Endothelial cell of umbilical vein (primary cell): ENCODE measurements around the gene CLCNKA. TPM values are rescaled to one million over a fixed set of nuclear protein-coding genes. Genes with fewer than 3 reads are reported as not detected.

Experiments
- BruUV-seq: library from RNA; stranded (reverse); fragments of 400-500 nt; replicated peaks from 2 replicates; lab custom pipeline; 2021; lab: Mats Ljungman, UMichigan
- CTCF ChIA-PET: fragments of 300-600, 350-600 bp; sonication (Branson Sonifier 250); formaldehyde crosslinking; loops from one replicate; lab custom pipeline; 2021; ENCODE audit warnings: antibody characterized with exemption, inconsistent platforms; lab: Charles Lee
- POLR2A ChIA-PET: fragments of 300-600, 350-600 bp; sonication (Branson Sonifier 250); formaldehyde crosslinking; loops from one replicate; lab custom pipeline; 2021; ENCODE audit warnings: antibody characterized with exemption, inconsistent platforms; lab: Charles Lee
- DNase-seq: peaks from one replicate; pipeline ENCODE4 v3.0.0-alpha.2; 2011; ENCODE audit warnings: low read depth, low spot score
- FAIRE-seq: peaks from 2 replicates; lab custom pipeline; 2011; peaks lifted over from hg19 to GRCh38; lab: Jason Lieb, UNC
- H2AFZ ChIP-seq: 2 replicates; pipeline ENCODE4 v1.6.0; 2012; ENCODE audit warnings: low read depth, low read length, control low read depth, inconsistent platforms
- H3K27ac ChIP-seq: 2 replicates; pipeline ENCODE4 v1.5.1; 2011; ENCODE audit warnings: low read depth, mild to moderate bottlenecking, control low read depth, low read length, moderate library complexity; ENCODE audit not compliant: insufficient read depth
- H3K27me3 ChIP-seq, 2 experiments: 2 replicates each; pipeline versions ENCODE4 v1.6.0 to v1.6.1; 2011; ENCODE audit warnings: low read length in 2 of 2, mixed read lengths in 1 of 2; ENCODE audit not compliant: control insufficient read depth in 2 of 2, insufficient read depth in 2 of 2
- H3K36me3 ChIP-seq, 2 experiments: 2 replicates in 1 of 2; 3 replicates in 1 of 2; pipeline ENCODE4 v1.5.1; 2011; ENCODE audit warnings: low read length in 2 of 2, mild to moderate bottlenecking in 1 of 2, moderate library complexity in 1 of 2; ENCODE audit not compliant: control insufficient read depth in 2 of 2, insufficient read depth in 2 of 2; ENCODE audit errors: extremely low read depth in 1 of 2
- H3K4me1 ChIP-seq: 3 replicates; pipeline ENCODE4 v1.5.1; 2011; ENCODE audit warnings: mild to moderate bottlenecking, low read length; ENCODE audit not compliant: control insufficient read depth, insufficient read depth; ENCODE audit errors: extremely low read depth
- H3K4me2 ChIP-seq: 2 replicates; pipeline ENCODE4 v1.6.1; 2011; ENCODE audit warnings: low read length, control low read depth, mixed read lengths; ENCODE audit not compliant: insufficient read depth
- H3K4me3 ChIP-seq, 3 experiments: fragments of 200-600 bp in 1 of 3; sonication (generic), shearing (Covaris generic) in 1 of 3; replicated peaks in 1 of 3; 2 replicates each; pipeline ENCODE4 v1.5.1; 2011 to 2016; ENCODE audit warnings: control low read depth in 3 of 3, low read length in 3 of 3, mild to moderate bottlenecking in 2 of 3, inconsistent platforms in 1 of 3, low read depth in 1 of 3, moderate library complexity in 1 of 3; ENCODE audit not compliant: insufficient read depth in 1 of 3
- H3K79me2 ChIP-seq: 2 replicates; pipeline ENCODE4 v1.6.0; 2012; ENCODE audit warnings: low read length, inconsistent platforms; ENCODE audit not compliant: control insufficient read depth, insufficient read depth
- H3K9ac ChIP-seq: replicated peaks from 2 replicates; pipeline ENCODE3; 2011; ENCODE audit warnings: low read length, control low read depth; ENCODE audit not compliant: insufficient read depth; ENCODE audit errors: extremely low read depth
- H3K9me1 ChIP-seq: replicated peaks from 3 replicates; pipeline ENCODE4 v1.6.0; 2011; ENCODE audit warnings: mild to moderate bottlenecking, low read length; ENCODE audit not compliant: control insufficient read depth, insufficient read depth; ENCODE audit errors: extremely low read depth
- H3K9me3 ChIP-seq: replicated peaks from 2 replicates; pipeline ENCODE4 v1.5.1; 2012; ENCODE audit warnings: low read length, inconsistent platforms; ENCODE audit not compliant: control insufficient read depth, insufficient read depth
- H4K20me1 ChIP-seq: replicated peaks from 2 replicates; pipeline ENCODE3; 2011; ENCODE audit warnings: mild to moderate bottlenecking, low read length; ENCODE audit not compliant: control insufficient read depth, insufficient read depth; ENCODE audit errors: extremely low read depth
- EZH2 ChIP-seq: IDR thresholded peaks from 2 replicates; pipeline ENCODE4 v1.6.1; 2012; ENCODE audit warnings: borderline replicate concordance, low read depth, mild to moderate bottlenecking, moderate library complexity, low read length, inconsistent platforms; ENCODE audit not compliant: severe bottlenecking
- FOS ChIP-seq: IDR thresholded peaks from 2 replicates; pipeline ENCODE4 v1.6.1; 2011; ENCODE audit warnings: mild to moderate bottlenecking, low read length, moderate library complexity, borderline replicate concordance; ENCODE audit not compliant: insufficient read depth
- GATA2 ChIP-seq: IDR thresholded peaks from 2 replicates; pipeline ENCODE4 v1.7.0; 2011; ENCODE audit warnings: low read depth, mild to moderate bottlenecking, moderate library complexity, mixed read lengths, low read length; ENCODE audit not compliant: insufficient read length, insufficient read depth
- JUN ChIP-seq: IDR thresholded peaks from 2 replicates; pipeline ENCODE4 v1.6.1; 2011; ENCODE audit warnings: borderline replicate concordance, low read depth; ENCODE audit not compliant: insufficient read length, insufficient read depth
- MYC ChIP-seq: IDR thresholded peaks from one replicate; pipeline ENCODE4 v1.6.1; 2011; ENCODE audit warnings: mild to moderate bottlenecking, low read depth, low read length
- POLR2A ChIP-seq: IDR thresholded peaks from 2 replicates; pipeline ENCODE4 v1.6.1; 2012; ENCODE audit warnings: low read depth, mild to moderate bottlenecking, control low read depth, low read length
- POLR2AphosphoS5 ChIP-seq: IDR thresholded peaks from 2 replicates; pipeline ENCODE4 v1.6.1; 2012; ENCODE audit warnings: low read depth, mild to moderate bottlenecking, control low read depth, low read length, moderate library complexity; ENCODE audit not compliant: insufficient read depth
- dilution Hi-C: fragments of 300-500 bp; cut with MboI; formaldehyde crosslinking; loops from one replicate; pipeline ENCODE4 v1.15.0; 2019; ENCODE audit warnings: low sequenced_read_pairs; ENCODE audit not compliant: extremely low pct_ligation_motif_present
- intact Hi-C: fragments of 100-400 bp; cut with micrococcal nuclease; formaldehyde crosslinking; loops from one replicate; pipeline ENCODE4 v1.10.0; 2022
- polyA plus RNA-seq, 4 experiments: library from polyadenylated mRNA; depleted of rRNA in 3 of 4; stranded (reverse) in 3 of 4; unstranded in 1 of 4; fragments of >200 nt; gene quantifications; 2 replicates each; pipeline versions ENCODE4 v1.2.1 to v1.2.3, GENCODE V29; 2011 to 2012; ENCODE audit warnings: missing spikeins in 1 of 4
- total RNA-seq: library from RNA; stranded (reverse); gene quantifications from 2 replicates; pipeline ENCODE4 v1.2.3, GENCODE V29; 2021
- TF ChIP-seq, protein P1 (sequence below): IDR thresholded peaks from 2 replicates; pipeline ENCODE4 v1.6.1; 2011; ENCODE audit not compliant: insufficient read depth, insufficient read length
- TF ChIP-seq, protein P2 (sequence below), 2 donors: IDR thresholded peaks; 1 replicate in 1 of 2; 2 replicates in 1 of 2; pipeline ENCODE4 v1.5.1; 2011; ENCODE audit warnings: low read length in 2 of 2, mild to moderate bottlenecking in 2 of 2, moderate library complexity in 2 of 2, control low read depth in 1 of 2, inconsistent platforms in 1 of 2, low read depth in 1 of 2; ENCODE audit not compliant: insufficient read depth in 1 of 2; ENCODE audit errors: extremely low read depth in 1 of 2

CLCNKA gene
- total and polyA plus RNA-seq, 2 donors (not counting 3 experiments of a cell fraction or from before 2014, with no cell fraction given) = not detected

DNA sequence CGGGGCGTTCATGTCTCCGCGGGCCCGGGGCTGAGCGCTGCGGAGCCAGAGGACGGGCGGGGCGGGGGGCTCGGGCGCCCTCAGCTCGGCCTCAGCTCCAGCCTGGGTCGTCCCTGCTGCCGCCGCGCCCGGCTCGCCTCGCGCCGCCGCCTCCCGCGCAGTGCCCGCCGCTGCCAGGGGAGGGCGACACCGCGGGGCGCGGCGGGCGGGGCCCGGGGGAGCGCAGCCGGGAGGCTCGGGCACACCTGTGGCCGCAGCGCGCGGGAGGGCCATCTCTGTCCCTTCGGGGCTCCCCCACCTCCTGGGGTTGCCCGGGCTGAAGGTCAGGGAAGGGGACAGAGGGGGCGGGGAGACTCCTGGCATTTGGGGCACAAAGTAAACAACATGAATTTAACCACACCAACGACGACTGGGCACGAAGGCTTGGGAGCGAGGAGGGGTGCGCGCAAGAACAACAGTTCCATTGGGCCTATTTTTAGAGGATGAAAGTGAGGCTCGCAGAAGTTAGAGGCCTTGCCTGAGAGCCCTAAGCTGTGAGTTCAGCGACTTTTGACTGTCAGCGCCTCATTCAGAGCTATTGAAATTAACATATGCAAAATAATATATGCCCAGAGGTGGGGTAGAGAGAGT is 51.8 kb downstream of the CLCNKA start, which contains the start of gene FAM131C:
Gene FAM131C (minus strand): TSS at position 162 of the 630 bp plus-strand sequence. CDS start 209 bp downstream, outside the sequence.
- H3K27ac ChIP-seq = no peak within 1 kb of the TSS
- H3K36me3 ChIP-seq = no peaks in the 10 kb centered on the region
- no peak for DNase-seq
- H3K9ac ChIP-seq = peak within 1 kb of the TSS; percentile 15
- peaks cover 13% of the 10 kb centered on the region for H3K4me1 ChIP-seq
- no peak for FAIRE-seq
- BruUV-seq = no TSS peak
- H3K9me3 ChIP-seq = no peaks in the 10 kb centered on the region
- peak within 1 kb of the TSS; percentile 23 to 37 (median 25) for H3K4me3 ChIP-seq
- no peaks in the 10 kb centered on the region for H3K27me3 ChIP-seq
- H4K20me1 ChIP-seq = no peaks in the 10 kb centered on the region
- ChIA-PET CTCF (interaction anchor here (0.8 to 13.2 kb wide), 31 partner anchors 9 to 547 kb away, joined by 3 to 179 read pairs (median 4); partner anchors contain the start of genes EPHA2 and HSPB7), POLR2A (interaction anchor here (1.1 kb wide), 1 partner anchor 294 kb away, joined by 3 read pairs; no protein-coding TSS in a partner anchor)
- intact Hi-C loops = loop anchor here (1.0 kb wide), 1 partner anchor 64 kb away; no protein-coding TSS in a partner anchor
- H3K9me1 ChIP-seq = no peaks in the 10 kb centered on the region
- dilution Hi-C loops = no loop called here
- TF ChIP-seq, protein P1, sequence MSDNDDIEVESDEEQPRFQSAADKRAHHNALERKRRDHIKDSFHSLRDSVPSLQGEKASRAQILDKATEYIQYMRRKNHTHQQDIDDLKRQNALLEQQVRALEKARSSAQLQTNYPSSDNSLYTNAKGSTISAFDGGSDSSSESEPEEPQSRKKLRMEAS = no peak
- TF ChIP-seq, protein P2, sequence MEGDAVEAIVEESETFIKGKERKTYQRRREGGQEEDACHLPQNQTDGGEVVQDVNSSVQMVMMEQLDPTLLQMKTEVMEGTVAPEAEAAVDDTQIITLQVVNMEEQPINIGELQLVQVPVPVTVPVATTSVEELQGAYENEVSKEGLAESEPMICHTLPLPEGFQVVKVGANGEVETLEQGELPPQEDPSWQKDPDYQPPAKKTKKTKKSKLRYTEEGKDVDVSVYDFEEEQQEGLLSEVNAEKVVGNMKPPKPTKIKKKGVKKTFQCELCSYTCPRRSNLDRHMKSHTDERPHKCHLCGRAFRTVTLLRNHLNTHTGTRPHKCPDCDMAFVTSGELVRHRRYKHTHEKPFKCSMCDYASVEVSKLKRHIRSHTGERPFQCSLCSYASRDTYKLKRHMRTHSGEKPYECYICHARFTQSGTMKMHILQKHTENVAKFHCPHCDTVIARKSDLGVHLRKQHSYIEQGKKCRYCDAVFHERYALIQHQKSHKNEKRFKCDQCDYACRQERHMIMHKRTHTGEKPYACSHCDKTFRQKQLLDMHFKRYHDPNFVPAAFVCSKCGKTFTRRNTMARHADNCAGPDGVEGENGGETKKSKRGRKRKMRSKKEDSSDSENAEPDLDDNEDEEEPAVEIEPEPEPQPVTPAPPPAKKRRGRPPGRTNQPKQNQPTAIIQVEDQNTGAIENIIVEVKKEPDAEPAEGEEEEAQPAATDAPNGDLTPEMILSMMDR (IDR thresholded peaks at IDR 0.05; ENCODE audit: extremely low read depth in 1 of 2, insufficient read depth in 1 of 2, low read depth in 1 of 2, low read length in 2 of 2) = peak; percentile 8 to 51
- H2AFZ ChIP-seq = peak within 1 kb of the TSS; percentile 88
- no peaks in the 10 kb centered on the region for H3K79me2 ChIP-seq
- H3K4me2 ChIP-seq = peak within 1 kb of the TSS; percentile 51

DNA sequence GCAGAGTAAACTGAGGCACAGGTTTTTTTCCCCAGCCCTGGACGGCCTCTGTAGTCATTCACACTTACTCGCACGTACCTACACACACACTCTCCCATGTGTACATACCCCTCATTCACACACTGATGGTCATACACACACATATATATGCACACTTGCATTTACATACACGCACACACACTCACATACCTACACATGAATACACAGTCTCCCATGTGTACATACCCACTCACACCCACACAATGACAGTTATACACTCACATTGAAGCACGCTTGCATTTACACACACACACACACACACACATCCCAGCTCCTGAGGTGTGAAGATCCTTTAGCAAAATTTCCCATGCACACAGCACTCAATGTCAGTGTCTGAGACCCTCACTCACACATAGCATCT is 52.4 kb downstream of the CLCNKA start:
- H3K9ac ChIP-seq = no peak overlapping the region
- H3K79me2 ChIP-seq = no peaks in the 10 kb centered on the region
- H3K4me2 ChIP-seq = no peak overlapping the region
- dilution Hi-C loops (no loop called here), intact Hi-C loops (no loop called here)
- FAIRE-seq (no peak), DNase-seq (no peak)
- H3K27ac ChIP-seq = no peak overlapping the region
- no peaks in the 10 kb centered on the region for H3K9me1 ChIP-seq
- peaks cover 13% of the 10 kb centered on the region for H3K4me1 ChIP-seq
- H3K36me3 ChIP-seq = no peaks in the 10 kb centered on the region
- no peaks in the 10 kb centered on the region for H3K9me3 ChIP-seq
- ChIA-PET CTCF (interaction anchor here (1.4 to 13.2 kb wide), 13 partner anchors 9 to 290 kb away, joined by 4 to 179 read pairs (median 10); partner anchors contain the start of gene EPHA2), POLR2A (no interaction called here)
- BruUV-seq = no TSS peak
- H4K20me1 ChIP-seq = no peaks in the 10 kb centered on the region
- H2AFZ ChIP-seq = no peak overlapping the region
- H3K4me3 ChIP-seq = no peak overlapping the region
- H3K27me3 ChIP-seq = no peaks in the 10 kb centered on the region
- TF ChIP-seq POLR2A = no peak
- TF ChIP-seq MYC = no peak
- TF ChIP-seq, protein P1 = no peak
- TF ChIP-seq, protein P2 (IDR thresholded peaks at IDR 0.05; ENCODE audit: extremely low read depth in 1 of 2, insufficient read depth in 1 of 2, low read depth in 1 of 2, low read length in 2 of 2) = no peak
- TF ChIP-seq POLR2AphosphoS5 = no peak
- no peak for TF ChIP-seq EZH2
- no peak for TF ChIP-seq GATA2
- TF ChIP-seq FOS = no peak
- TF ChIP-seq JUN = no peak
